AG09309 (cell line): ENCODE results near the gene IL21R.

Experiments
- DNase-seq: peaks from one replicate; pipeline ENCODE4 v3.0.0-alpha.2; 2010; ENCODE audit warnings: low read depth
- H3K4me3 ChIP-seq: 2 replicates; pipeline ENCODE4 v1.5.1; 2011; ENCODE audit warnings: mild to moderate bottlenecking, low read depth, low read length, moderate library complexity; ENCODE audit not compliant: control insufficient read depth
- CTCF ChIP-seq: IDR thresholded peaks from 2 replicates; pipeline ENCODE4 v1.5.1; 2011; ENCODE audit warnings: mild to moderate bottlenecking, low read depth, low read length, inconsistent platforms; ENCODE audit not compliant: insufficient read depth, control insufficient read depth; ENCODE audit errors: missing control alignments

IL21R gene

DNA sequence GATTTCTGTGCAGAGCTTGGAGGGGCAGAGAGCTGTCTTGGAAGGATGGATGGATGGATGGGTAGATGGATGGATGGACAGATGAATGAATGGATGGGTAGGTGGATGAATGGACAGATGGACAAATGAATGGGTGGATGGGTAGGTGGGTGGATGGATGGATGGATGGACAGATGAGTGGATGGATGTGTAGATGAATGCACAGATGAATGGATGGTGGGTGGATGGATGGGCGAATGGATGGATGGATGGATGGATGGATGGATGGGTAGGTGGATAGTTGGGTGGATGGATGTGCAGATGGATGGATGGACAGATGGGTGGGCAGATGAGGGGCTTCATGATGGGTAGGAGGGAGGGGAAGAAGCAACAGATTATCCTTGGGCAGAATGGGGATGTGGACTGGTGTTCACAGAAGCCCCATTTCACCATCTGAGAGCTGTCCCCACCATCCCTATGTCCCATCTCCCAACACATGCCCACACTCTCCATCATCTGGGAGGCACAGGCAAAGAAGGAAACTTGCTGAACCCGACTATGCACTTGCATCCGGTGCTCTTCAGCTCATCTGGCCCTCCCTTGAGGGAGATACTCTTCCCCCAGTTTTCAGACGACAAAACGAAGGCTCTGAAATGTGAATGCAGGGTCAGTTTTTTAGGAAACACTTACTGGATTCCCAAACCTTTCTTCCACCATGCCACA is 57.2 kb downstream of the IL21R start:
- H3K4me3 ChIP-seq, result no peak overlapping the region
- TF ChIP-seq CTCF, result no peak
- no peak for DNase-seq

- no peak for DNase-seq
- no peak for TF ChIP-seq CTCF
- no peak overlapping the region for H3K4me3 ChIP-seq
Measured at GRCh38 chr16:27460213-27460612, 58.2 kb downstream of the IL21R start.

- no peak for DNase-seq
- H3K4me3 ChIP-seq, result no peak overlapping the region
- TF ChIP-seq CTCF, result no peak
Measured at GRCh38 chr16:27460663-27461482, 58.9 kb downstream of the IL21R start.

GRCh38 chr16:27461483-27462171 is 59.7 kb downstream of the IL21R start:
- TF ChIP-seq CTCF, result no peak
- DNase-seq, result no peak
- no peak overlapping the region for H3K4me3 ChIP-seq

DNA sequence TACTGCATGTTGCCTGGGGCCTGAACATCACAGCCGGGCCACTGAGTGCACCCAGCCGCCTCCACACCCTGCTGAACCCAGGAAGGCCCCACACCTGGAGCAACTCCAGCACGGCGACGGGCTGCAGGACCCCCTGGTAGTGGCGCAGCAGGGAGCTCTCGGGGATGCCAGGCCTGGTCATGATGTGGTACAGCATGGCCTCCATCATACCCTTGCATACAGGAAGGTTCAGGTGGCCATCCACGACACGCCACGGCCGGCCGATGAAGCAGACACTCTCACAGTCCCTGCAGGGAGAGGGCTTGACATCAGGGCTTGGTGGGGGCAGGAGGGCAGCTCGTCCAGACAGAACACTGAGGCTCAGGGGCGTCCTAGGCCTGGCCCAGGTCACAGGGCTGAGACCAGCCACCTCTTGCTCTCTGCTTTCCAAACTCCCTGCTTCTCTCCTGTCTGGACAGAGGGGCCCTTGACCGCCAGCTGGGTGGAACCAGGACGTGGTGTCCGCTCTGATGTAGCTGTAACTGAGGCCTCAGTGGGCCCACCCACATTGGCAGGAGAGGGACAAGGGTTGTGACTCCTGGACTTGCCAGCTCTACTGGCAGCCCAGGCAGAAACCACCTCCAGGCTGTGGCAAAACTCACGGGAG is 60.3 kb downstream of the IL21R start:
- TF ChIP-seq CTCF, result no peak

More for the DNA sequence above, 60.3 kb downstream of the IL21R start:
- no peak overlapping the region for H3K4me3 ChIP-seq
- no peak for DNase-seq
